HUES48 (cell line): ENCODE data around the gene R3HDM2.
"Not testable (repeated sequence)": the region's sequence is repeated elsewhere in the genome, so short reads cannot be mapped to it uniquely, and the experiment has no call there.

Experiments
- H3K27ac ChIP-seq: one replicate; pipeline ENCODE4 v1.7.0; 2013; ENCODE audit warnings: low read depth, low read length, inconsistent platforms
- H3K27me3 ChIP-seq: 2 replicates; pipeline ENCODE4 v1.6.1; 2013; ENCODE audit warnings: mild to moderate bottlenecking, low read length; ENCODE audit not compliant: control insufficient read depth, insufficient read depth
- H3K36me3 ChIP-seq: 2 replicates; pipeline ENCODE4 v1.6.1; 2013; ENCODE audit warnings: low read length; ENCODE audit not compliant: control insufficient read depth, insufficient read depth
- H3K4me1 ChIP-seq: 2 replicates; pipeline ENCODE4 v1.6.1; 2013; ENCODE audit warnings: mild to moderate bottlenecking, low read length; ENCODE audit not compliant: control insufficient read depth, insufficient read depth
- H3K4me3 ChIP-seq: 2 replicates; pipeline ENCODE4 v1.5.1; 2013; ENCODE audit warnings: mild to moderate bottlenecking, low read depth, low read length
- H3K9ac ChIP-seq: 2 replicates; pipeline ENCODE4 v1.6.1; 2013; ENCODE audit warnings: mild to moderate bottlenecking, low read depth, low read length, moderate library complexity
- H3K9me3 ChIP-seq: 2 replicates; pipeline ENCODE4 v1.6.1; 2013; ENCODE audit warnings: low read length; ENCODE audit not compliant: control insufficient read depth, insufficient read depth

Gene R3HDM2

GRCh38 chr12:57323416-57323815 is 107.4 kb downstream of the R3HDM2 start:
- no peak overlapping the region for H3K4me3 ChIP-seq
- no peaks in the 10 kb centered on the region for H3K36me3 ChIP-seq

GRCh38 chr12:57320639-57321038 is 110.2 kb downstream of the R3HDM2 start:
- Histone ChIP-seq H3K9ac (no peak overlapping the region), H3K27me3 (no peaks in the 10 kb centered on the region), H3K36me3 (no peaks in the 10 kb centered on the region), H3K27ac (no peak overlapping the region), H3K4me1 (no peaks in the 10 kb centered on the region), H3K9me3 (no peaks in the 10 kb centered on the region), H3K4me3 (no peak overlapping the region)

More at GRCh38 chr12:57323416-57323815, 107.4 kb downstream of the R3HDM2 start:
- no peak overlapping the region for H3K27ac ChIP-seq
- H3K9me3 ChIP-seq = no peaks in the 10 kb centered on the region
- H3K9ac ChIP-seq = no peak overlapping the region
- H3K4me1 ChIP-seq = no peaks in the 10 kb centered on the region
- no peaks in the 10 kb centered on the region for H3K27me3 ChIP-seq

- Histone ChIP-seq H3K4me1 (no peaks in the 10 kb centered on the region), H3K4me3 (no peak overlapping the region), H3K9me3 (no peaks in the 10 kb centered on the region), H3K9ac (no peak overlapping the region), H3K36me3 (no peaks in the 10 kb centered on the region), H3K27me3 (no peaks in the 10 kb centered on the region), H3K27ac (no peak overlapping the region)
Observed at GRCh38 chr12:57319678-57320469, 111.0 kb downstream of the R3HDM2 start.

GRCh38 chr12:57315681-57316080 is 115.2 kb downstream of the R3HDM2 start:
- Histone ChIP-seq H3K27me3 (no peaks in the 10 kb centered on the region), H3K36me3 (no peaks in the 10 kb centered on the region), H3K9ac (no peak overlapping the region), H3K4me3 (no peak overlapping the region), H3K9me3 (no peaks in the 10 kb centered on the region), H3K4me1 (no peaks in the 10 kb centered on the region), H3K27ac (no peak overlapping the region)

- not testable (repeated sequence) for H3K9ac ChIP-seq, H3K4me3 ChIP-seq, H3K4me1 ChIP-seq, H3K9me3 ChIP-seq, H3K36me3 ChIP-seq, H3K27me3 ChIP-seq, H3K27ac ChIP-seq
Observed at GRCh38 chr12:57312287-57312686, 118.6 kb downstream of the R3HDM2 start.

GRCh38 chr12:57309420-57309819 is 121.4 kb downstream of the R3HDM2 start:
- Histone ChIP-seq H3K27me3 (no peaks in the 10 kb centered on the region), H3K4me3 (no peak overlapping the region), H3K36me3 (no peaks in the 10 kb centered on the region; the same call in 1 of the 2 replicates), H3K9me3 (no peaks in the 10 kb centered on the region), H3K27ac (no peak overlapping the region), H3K9ac (no peak overlapping the region), H3K4me1 (no peaks in the 10 kb centered on the region)

- Histone ChIP-seq H3K36me3 (peaks cover 33% of the 10 kb centered on the region), H3K9ac (no peak overlapping the region), H3K9me3 (no peaks in the 10 kb centered on the region), H3K4me1 (peaks cover 10% of the 10 kb centered on the region; the same call in 1 of the 2 replicates), H3K27ac (no peak overlapping the region), H3K4me3 (no peak overlapping the region), H3K27me3 (no peaks in the 10 kb centered on the region)
Observed at GRCh38 chr12:57300961-57301584, 129.8 kb downstream of the R3HDM2 start.

GRCh38 chr12:57299514-57300016 is 131.3 kb downstream of the R3HDM2 start:
- Histone ChIP-seq H3K9me3 (no peaks in the 10 kb centered on the region), H3K27me3 (no peaks in the 10 kb centered on the region), H3K27ac (no peak overlapping the region), H3K4me1 (peaks cover 10% of the 10 kb centered on the region; the same call in 1 of the 2 replicates), H3K36me3 (peaks cover 42% of the 10 kb centered on the region), H3K9ac (no peak overlapping the region), H3K4me3 (no peak overlapping the region)

GRCh38 chr12:57296291-57296690 is 134.6 kb downstream of the R3HDM2 start:
- no peak overlapping the region for H3K27ac ChIP-seq
- H3K4me3 ChIP-seq = no peak overlapping the region
- no peaks in the 10 kb centered on the region for H3K9me3 ChIP-seq
- H3K36me3 ChIP-seq = peaks cover 46% of the 10 kb centered on the region
- H3K9ac ChIP-seq = no peak overlapping the region
- no peaks in the 10 kb centered on the region for H3K27me3 ChIP-seq
- peaks cover 10% of the 10 kb centered on the region; the same call in 1 of the 2 replicates for H3K4me1 ChIP-seq

- not testable (repeated sequence) for H3K27ac ChIP-seq, H3K4me3 ChIP-seq, H3K27me3 ChIP-seq, H3K4me1 ChIP-seq, H3K9ac ChIP-seq, H3K9me3 ChIP-seq
- H3K36me3 ChIP-seq = peaks cover 50% of the 10 kb centered on the region
Observed at GRCh38 chr12:57282073-57282472, 148.8 kb downstream of the R3HDM2 start.
